ENCODE measurements around the gene SETD4.

SETD4 gene

GRCh38 chr21:36041910-36042309 is 18.4 kb downstream of the SETD4 start:
- no peak for FAIRE-seq

- FAIRE-seq = no peak
Measured at GRCh38 chr21:36040389-36040788, 19.9 kb downstream of the SETD4 start.

- no peak for FAIRE-seq
Measured at GRCh38 chr21:36039861-36040260, 20.5 kb downstream of the SETD4 start.

- FAIRE-seq = no peak
Measured at GRCh38 chr21:36038701-36039497, 21.4 kb downstream of the SETD4 start.

GRCh38 chr21:36035381-36035791 is 24.9 kb downstream of the SETD4 start:
- no peak for FAIRE-seq

- no peak for FAIRE-seq
Measured at GRCh38 chr21:36034211-36034913, 26.0 kb downstream of the SETD4 start.

GRCh38 chr21:36032647-36033406 is 27.5 kb downstream of the SETD4 start:
- FAIRE-seq = no peak

- FAIRE-seq = no peak
Measured at GRCh38 chr21:36030581-36031189, 29.6 kb downstream of the SETD4 start.

GRCh38 chr21:36029309-36029708 is 31.0 kb downstream of the SETD4 start:
- no peak for FAIRE-seq

- FAIRE-seq = peak; percentile 71
Measured at GRCh38 chr21:36028127-36029069, 31.9 kb downstream of the SETD4 start.

- no peak for FAIRE-seq
Measured at GRCh38 chr21:36027347-36027746, 33.0 kb downstream of the SETD4 start.

GRCh38 chr21:36024782-36025181 is 35.5 kb downstream of the SETD4 start:
- FAIRE-seq = no peak

GRCh38 chr21:36023092-36023480 is 37.2 kb downstream of the SETD4 start:
- FAIRE-seq = no peak

- no peak for FAIRE-seq
Measured at GRCh38 chr21:36022427-36023091, 37.8 kb downstream of the SETD4 start.

GRCh38 chr21:36021251-36021837 is 39.0 kb downstream of the SETD4 start:
- FAIRE-seq = no peak

- FAIRE-seq = no peak
Measured at GRCh38 chr21:36015045-36015444, 45.3 kb downstream of the SETD4 start.

GRCh38 chr21:36010801-36011200 is 49.5 kb downstream of the SETD4 start:
- FAIRE-seq = no peak

- FAIRE-seq = no peak
Measured at GRCh38 chr21:36008505-36008904, 51.8 kb downstream of the SETD4 start.

GRCh38 chr21:36005879-36006400 is 54.4 kb downstream of the SETD4 start:
- no peak for FAIRE-seq

- FAIRE-seq = no peak
Measured at GRCh38 chr21:36005018-36005417, 55.3 kb downstream of the SETD4 start.

GRCh38 chr21:36004441-36004840 is 55.9 kb downstream of the SETD4 start:
- no peak for FAIRE-seq
